Stimulated activated effector memory CD8-positive, alpha-beta T cell treated with anti-CD3 and anti-CD28 coated beads, Interleukin-12 subunit alpha, Interleukin-12 subunit beta, amount 100 ng/mL, for 72 hours (primary cell): Measurements from ENCODE around the gene PLEKHA1.

Experiments used
- ATAC-seq: fragments of 150-1000 bp; cut with Tn5 transposase; 2 replicates; pipeline ENCODE4 v1.10.0; 2021
- DNase-seq, 2 donors: peaks; one replicate each; pipeline ENCODE4 v3.0.0; 2021 to 2022; ENCODE audit warnings: low spot score in 2 of 2
- H3K27ac Mint-ChIP-seq: one replicate; pipeline ENCODE4 v1.8.0; 2022; ENCODE audit warnings: mild to moderate bottlenecking, mixed read lengths
- H3K36me3 Mint-ChIP-seq: one replicate; pipeline ENCODE4 v1.8.0; 2022; ENCODE audit warnings: mild to moderate bottlenecking, mixed read lengths
- H3K4me1 Mint-ChIP-seq: one replicate; pipeline ENCODE4 v1.8.0; 2022; ENCODE audit warnings: mixed read lengths
- H3K4me3 Mint-ChIP-seq: one replicate; pipeline ENCODE4 v1.8.0; 2022; ENCODE audit warnings: mild to moderate bottlenecking, mixed read lengths
- H3K9me3 Mint-ChIP-seq: one replicate; pipeline ENCODE4 v1.8.0; 2022; ENCODE audit warnings: mixed read lengths

PLEKHA1 gene

GRCh38 chr10:122450353-122450990 lies 76.0 kb downstream of the PLEKHA1 start:
- no peaks in the 10 kb centered on the region for H3K9me3 Mint-ChIP-seq
- H3K36me3 Mint-ChIP-seq = no peaks in the 10 kb centered on the region
- peak in 1 of 2 donors; percentile 33 for DNase-seq
- H3K4me3 Mint-ChIP-seq = no peak overlapping the region
- ATAC-seq = no peak
- no peak overlapping the region for H3K27ac Mint-ChIP-seq
- H3K4me1 Mint-ChIP-seq = no peaks in the 10 kb centered on the region

- Mint-ChIP-seq H3K4me3 (no peak overlapping the region), H3K9me3 (no peaks in the 10 kb centered on the region), H3K4me1 (peaks cover 5% of the 10 kb centered on the region), H3K27ac (no peak overlapping the region), H3K36me3 (no peaks in the 10 kb centered on the region)
- ATAC-seq (no peak), DNase-seq (no peak)
Measured at GRCh38 chr10:122454071-122454470, 79.6 kb downstream of the PLEKHA1 start.

GRCh38 chr10:122454603-122455080 lies 80.1 kb downstream of the PLEKHA1 start, which contains the start of gene ARMS2:
Gene ARMS2, plus strand, starts transcription at chr10:122454653. Its CDS starts 75 bp downstream, at chr10:122454728.
- peaks cover 8% of the 10 kb centered on the region for H3K4me1 Mint-ChIP-seq
- ATAC-seq = no peak

GRCh38 chr10:122455376-122456079 lies 81.0 kb downstream of the PLEKHA1 start:
- no peaks in the 10 kb centered on the region for H3K36me3 Mint-ChIP-seq
- no peak overlapping the region for H3K4me3 Mint-ChIP-seq
- ATAC-seq (no peak), DNase-seq (no peak)
- no peak overlapping the region for H3K27ac Mint-ChIP-seq
- peaks cover 10% of the 10 kb centered on the region for H3K4me1 Mint-ChIP-seq
- H3K9me3 Mint-ChIP-seq = no peaks in the 10 kb centered on the region

More at GRCh38 chr10:122454603-122455080, 80.1 kb downstream of the PLEKHA1 start, which contains the start of gene ARMS2:
- H3K4me3 Mint-ChIP-seq = no peak within 1 kb of the TSS
- DNase-seq = no peak
- no peaks in the 10 kb centered on the region for H3K9me3 Mint-ChIP-seq
- H3K27ac Mint-ChIP-seq = no peak within 1 kb of the TSS
- no peaks in the 10 kb centered on the region for H3K36me3 Mint-ChIP-seq

GRCh38 chr10:122457934-122458333 lies 83.4 kb downstream of the PLEKHA1 start:
- Mint-ChIP-seq H3K4me1 (peaks cover 20% of the 10 kb centered on the region), H3K36me3 (no peaks in the 10 kb centered on the region), H3K9me3 (no peaks in the 10 kb centered on the region), H3K4me3 (no peak overlapping the region), H3K27ac (no peak overlapping the region)
- ATAC-seq (no peak), DNase-seq (no peak)

GRCh38 chr10:122458693-122459092 lies 84.2 kb downstream of the PLEKHA1 start:
- Mint-ChIP-seq H3K36me3 (no peaks in the 10 kb centered on the region), H3K4me1 (peaks cover 27% of the 10 kb centered on the region), H3K4me3 (no peak overlapping the region), H3K27ac (no peak overlapping the region), H3K9me3 (no peaks in the 10 kb centered on the region)
- DNase-seq (no peak), ATAC-seq (no peak)

GRCh38 chr10:122459561-122460273 lies 85.2 kb downstream of the PLEKHA1 start:
- ATAC-seq = no peak
- Mint-ChIP-seq H3K4me3 (peak overlapping the region; percentile 37), H3K9me3 (no peaks in the 10 kb centered on the region), H3K4me1 (peaks cover 28% of the 10 kb centered on the region), H3K27ac (no peak overlapping the region), H3K36me3 (no peaks in the 10 kb centered on the region)
- DNase-seq = no peak

- no peaks in the 10 kb centered on the region for H3K9me3 Mint-ChIP-seq
- DNase-seq (no peak), ATAC-seq (no peak)
- H3K36me3 Mint-ChIP-seq = no peaks in the 10 kb centered on the region
- peak overlapping the region; percentile 37 for H3K4me3 Mint-ChIP-seq
- peaks cover 28% of the 10 kb centered on the region for H3K4me1 Mint-ChIP-seq
- no peak overlapping the region for H3K27ac Mint-ChIP-seq
Measured at GRCh38 chr10:122460891-122461293, 86.4 kb downstream of the PLEKHA1 start.

- ATAC-seq = peak; percentile 35
- peak within 1 kb of the TSS; percentile 71 for H3K4me3 Mint-ChIP-seq
- no peaks in the 10 kb centered on the region for H3K36me3 Mint-ChIP-seq
- peaks cover 28% of the 10 kb centered on the region for H3K4me1 Mint-ChIP-seq
- H3K27ac Mint-ChIP-seq = no peak within 1 kb of the TSS
- no peak for DNase-seq
- no peaks in the 10 kb centered on the region for H3K9me3 Mint-ChIP-seq
Measured at GRCh38 chr10:122461367-122461728, 86.8 kb downstream of the PLEKHA1 start, which contains the start of gene HTRA1. Gene HTRA1, plus strand, starts transcription at chr10:122461553. Its CDS starts 100 bp downstream, at chr10:122461653.

GRCh38 chr10:122461729-122462532 lies 87.4 kb downstream of the PLEKHA1 start:
- H3K27ac Mint-ChIP-seq = no peak overlapping the region
- ATAC-seq (peak; percentile 46), DNase-seq (no peak)
- H3K4me3 Mint-ChIP-seq = peak overlapping the region; percentile 71
- no peaks in the 10 kb centered on the region for H3K36me3 Mint-ChIP-seq
- peaks cover 28% of the 10 kb centered on the region for H3K4me1 Mint-ChIP-seq
- H3K9me3 Mint-ChIP-seq = no peaks in the 10 kb centered on the region

- no peaks in the 10 kb centered on the region for H3K9me3 Mint-ChIP-seq
- H3K4me3 Mint-ChIP-seq = peak overlapping the region; percentile 71
- H3K36me3 Mint-ChIP-seq = no peaks in the 10 kb centered on the region
- no peak overlapping the region for H3K27ac Mint-ChIP-seq
- H3K4me1 Mint-ChIP-seq = peaks cover 28% of the 10 kb centered on the region
- DNase-seq = no peak
- ATAC-seq = peak; percentile 20
Measured at GRCh38 chr10:122462533-122463465, 88.3 kb downstream of the PLEKHA1 start.

GRCh38 chr10:122463466-122464249 lies 89.2 kb downstream of the PLEKHA1 start:
- peaks cover 27% of the 10 kb centered on the region for H3K4me1 Mint-ChIP-seq
- peak overlapping the region; percentile 71 for H3K4me3 Mint-ChIP-seq
- no peaks in the 10 kb centered on the region for H3K9me3 Mint-ChIP-seq
- H3K36me3 Mint-ChIP-seq = no peaks in the 10 kb centered on the region
- no peak overlapping the region for H3K27ac Mint-ChIP-seq
- DNase-seq (no peak), ATAC-seq (no peak)

- Mint-ChIP-seq H3K9me3 (no peaks in the 10 kb centered on the region), H3K4me1 (peaks cover 22% of the 10 kb centered on the region), H3K27ac (no peak overlapping the region), H3K36me3 (no peaks in the 10 kb centered on the region), H3K4me3 (no peak overlapping the region)
- no peak for ATAC-seq
- no peak for DNase-seq
Measured at GRCh38 chr10:122464250-122464510, 89.7 kb downstream of the PLEKHA1 start.
